LNCaP clone FGC (cell line): Measurements from ENCODE around the gene CIPC.

Source experiments
- DNase-seq: peaks from one replicate; pipeline ENCODE4 v3.0.0-alpha.2; 2011; ENCODE audit warnings: low read depth
- H3K4me3 ChIP-seq: 2 replicates; pipeline ENCODE4 v1.5.1; 2011; ENCODE audit warnings: mild to moderate bottlenecking, low read depth, low read length, control low read depth
- TF ChIP-seq, protein P1 (sequence below): IDR thresholded peaks from 2 replicates; pipeline ENCODE4 v1.5.1; 2012; ENCODE audit warnings: mild to moderate bottlenecking; ENCODE audit not compliant: control insufficient read depth, insufficient read depth; ENCODE audit errors: extremely low read depth

Gene CIPC

DNA sequence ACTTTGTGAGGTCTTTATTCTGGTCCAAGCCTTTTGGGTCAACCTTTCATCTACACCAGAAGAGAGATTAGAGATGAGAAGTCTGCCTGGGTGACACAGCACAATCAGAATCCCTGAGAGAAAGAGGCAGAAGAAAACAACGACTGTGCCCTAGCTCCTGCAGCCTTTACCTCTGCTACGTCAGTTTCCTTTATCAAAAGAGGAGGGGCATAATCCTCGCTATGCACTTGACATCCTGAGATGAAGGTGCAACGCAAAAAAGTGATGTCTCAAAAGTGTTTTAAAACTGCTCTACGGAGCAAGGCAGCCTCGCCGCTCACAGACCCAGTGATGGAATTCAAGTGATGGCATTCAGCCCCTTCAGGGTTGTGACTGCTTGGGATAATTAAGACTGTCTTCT is 21.8 kb downstream of the CIPC start:
- TF ChIP-seq, protein P1, sequence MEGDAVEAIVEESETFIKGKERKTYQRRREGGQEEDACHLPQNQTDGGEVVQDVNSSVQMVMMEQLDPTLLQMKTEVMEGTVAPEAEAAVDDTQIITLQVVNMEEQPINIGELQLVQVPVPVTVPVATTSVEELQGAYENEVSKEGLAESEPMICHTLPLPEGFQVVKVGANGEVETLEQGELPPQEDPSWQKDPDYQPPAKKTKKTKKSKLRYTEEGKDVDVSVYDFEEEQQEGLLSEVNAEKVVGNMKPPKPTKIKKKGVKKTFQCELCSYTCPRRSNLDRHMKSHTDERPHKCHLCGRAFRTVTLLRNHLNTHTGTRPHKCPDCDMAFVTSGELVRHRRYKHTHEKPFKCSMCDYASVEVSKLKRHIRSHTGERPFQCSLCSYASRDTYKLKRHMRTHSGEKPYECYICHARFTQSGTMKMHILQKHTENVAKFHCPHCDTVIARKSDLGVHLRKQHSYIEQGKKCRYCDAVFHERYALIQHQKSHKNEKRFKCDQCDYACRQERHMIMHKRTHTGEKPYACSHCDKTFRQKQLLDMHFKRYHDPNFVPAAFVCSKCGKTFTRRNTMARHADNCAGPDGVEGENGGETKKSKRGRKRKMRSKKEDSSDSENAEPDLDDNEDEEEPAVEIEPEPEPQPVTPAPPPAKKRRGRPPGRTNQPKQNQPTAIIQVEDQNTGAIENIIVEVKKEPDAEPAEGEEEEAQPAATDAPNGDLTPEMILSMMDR, result no peak
- H3K4me3 ChIP-seq, result no peak overlapping the region
- DNase-seq, result no peak

DNA sequence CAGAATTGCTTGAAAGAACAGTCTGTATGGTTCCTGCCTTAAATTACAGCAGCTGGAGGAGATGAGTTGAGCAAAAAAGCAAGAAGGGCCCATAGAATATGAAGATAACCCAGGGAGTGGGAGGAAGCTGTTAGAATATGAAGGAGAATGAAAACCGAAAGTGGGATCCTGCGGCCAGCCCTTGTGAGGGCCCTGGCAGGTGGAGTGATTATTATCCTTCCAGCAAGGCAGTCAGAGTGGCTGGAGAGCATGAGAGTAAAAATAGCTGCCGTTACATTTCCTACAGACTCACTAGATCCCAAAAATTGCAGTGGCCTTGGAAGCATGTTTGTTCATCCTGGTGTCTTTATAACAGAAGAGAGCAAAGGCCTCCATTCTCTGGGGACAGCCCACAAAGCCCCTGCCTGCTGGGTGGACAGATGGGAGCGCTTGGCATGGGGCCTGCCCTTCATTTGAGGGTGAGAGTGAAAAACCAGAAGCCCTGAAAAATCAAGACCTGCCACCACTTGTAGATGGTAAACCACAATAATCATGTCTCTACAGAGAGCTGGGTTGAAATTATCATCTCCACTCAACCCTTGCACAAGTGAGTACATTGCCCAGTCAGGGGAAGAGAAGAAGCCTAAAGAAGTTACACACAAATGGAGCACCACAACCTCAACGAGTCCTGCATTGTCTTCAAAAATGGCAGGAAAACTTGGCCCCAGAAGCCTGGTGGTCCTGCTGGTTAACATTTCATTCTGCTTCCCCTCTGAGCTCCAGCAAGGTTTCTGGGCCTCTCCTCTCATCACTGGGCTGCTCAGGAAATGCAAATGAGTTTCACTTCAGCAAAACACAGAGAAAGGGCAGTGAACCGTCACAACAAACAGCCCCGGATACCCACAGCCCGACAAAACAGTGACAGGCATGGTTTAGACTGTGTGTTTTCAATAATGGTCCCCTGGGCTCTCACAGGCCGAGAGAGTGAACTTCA is 23.0 kb downstream of the CIPC start:
- no peak overlapping the region for H3K4me3 ChIP-seq
- DNase-seq, result no peak
- TF ChIP-seq, protein P1, result no peak

DNA sequence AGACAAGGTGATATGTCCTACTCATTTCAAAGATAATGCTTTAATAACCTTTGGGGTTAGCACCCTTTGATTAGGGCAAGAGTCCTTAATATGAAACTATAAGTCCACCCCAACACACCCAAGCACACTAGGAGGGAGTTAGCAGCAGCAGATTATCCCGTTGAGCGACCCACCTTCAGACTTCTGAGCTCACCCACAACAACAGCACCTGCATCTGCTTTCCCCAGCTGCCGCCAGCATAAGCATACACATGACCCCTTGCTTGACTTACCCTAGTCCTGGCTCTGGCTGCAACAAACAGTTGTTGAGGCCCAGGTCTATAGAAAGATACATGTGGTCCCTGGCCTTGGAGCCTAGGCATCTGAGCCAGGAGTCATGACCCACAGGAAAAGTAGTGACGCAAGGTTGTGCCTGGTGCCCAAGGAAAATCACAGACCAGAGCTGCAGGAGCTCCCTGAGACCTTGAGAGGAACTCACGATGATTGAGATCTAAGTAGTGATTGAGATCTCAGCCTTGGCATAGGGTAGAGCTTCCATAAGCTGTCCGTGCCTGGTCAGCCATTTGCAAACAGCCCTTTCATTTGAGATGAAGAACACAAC is 24.6 kb downstream of the CIPC start:
- no peak for DNase-seq
- TF ChIP-seq, protein P1, result no peak
- H3K4me3 ChIP-seq, result no peak overlapping the region

DNA sequence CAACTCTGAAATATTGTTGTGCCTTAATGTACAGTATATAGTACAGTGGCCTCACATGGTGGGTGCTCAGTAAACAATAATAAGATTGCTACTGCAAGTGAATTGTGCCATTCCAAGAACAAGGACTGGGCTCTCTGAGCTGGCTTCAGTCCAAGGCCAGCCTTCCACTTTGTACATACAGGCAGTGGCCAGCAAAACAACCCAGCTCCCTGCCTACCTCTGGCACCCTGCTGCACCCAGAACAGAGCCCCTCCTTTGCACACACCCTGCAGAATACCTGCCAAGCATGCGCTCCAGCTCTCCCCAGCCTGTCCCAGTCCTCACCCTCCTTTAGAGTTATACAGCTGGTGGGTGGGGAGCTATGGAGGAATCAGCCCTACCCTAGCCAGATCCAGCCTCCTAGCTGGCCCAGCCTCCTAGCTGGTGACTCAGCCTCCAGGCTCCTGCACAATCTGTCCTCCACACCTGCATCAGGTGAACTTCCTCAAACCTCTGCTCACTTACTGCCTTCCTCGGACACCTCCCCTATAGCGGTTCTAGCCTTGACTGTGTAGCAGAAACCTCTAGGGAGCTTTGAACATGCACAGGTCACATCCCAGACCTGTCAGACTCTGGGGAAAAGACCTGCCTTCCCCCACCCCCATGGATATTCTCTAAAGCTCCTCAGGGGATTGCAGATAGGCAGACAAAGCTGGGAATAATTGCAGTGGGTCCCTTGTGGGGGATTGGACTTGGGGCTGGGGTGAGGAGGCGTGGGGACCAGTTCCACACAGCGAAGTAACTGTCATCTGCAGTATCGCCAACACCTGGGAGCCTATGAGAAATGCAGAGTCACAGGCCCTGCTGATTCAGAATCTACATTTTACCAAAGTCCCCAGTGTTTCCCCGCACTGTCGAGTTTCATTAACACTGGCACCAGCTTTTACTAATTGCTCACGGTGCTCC is 25.6 kb downstream of the CIPC start:
- TF ChIP-seq, protein P1, result no peak
- no peak overlapping the region for H3K4me3 ChIP-seq
- DNase-seq, result peak; percentile 77

DNA sequence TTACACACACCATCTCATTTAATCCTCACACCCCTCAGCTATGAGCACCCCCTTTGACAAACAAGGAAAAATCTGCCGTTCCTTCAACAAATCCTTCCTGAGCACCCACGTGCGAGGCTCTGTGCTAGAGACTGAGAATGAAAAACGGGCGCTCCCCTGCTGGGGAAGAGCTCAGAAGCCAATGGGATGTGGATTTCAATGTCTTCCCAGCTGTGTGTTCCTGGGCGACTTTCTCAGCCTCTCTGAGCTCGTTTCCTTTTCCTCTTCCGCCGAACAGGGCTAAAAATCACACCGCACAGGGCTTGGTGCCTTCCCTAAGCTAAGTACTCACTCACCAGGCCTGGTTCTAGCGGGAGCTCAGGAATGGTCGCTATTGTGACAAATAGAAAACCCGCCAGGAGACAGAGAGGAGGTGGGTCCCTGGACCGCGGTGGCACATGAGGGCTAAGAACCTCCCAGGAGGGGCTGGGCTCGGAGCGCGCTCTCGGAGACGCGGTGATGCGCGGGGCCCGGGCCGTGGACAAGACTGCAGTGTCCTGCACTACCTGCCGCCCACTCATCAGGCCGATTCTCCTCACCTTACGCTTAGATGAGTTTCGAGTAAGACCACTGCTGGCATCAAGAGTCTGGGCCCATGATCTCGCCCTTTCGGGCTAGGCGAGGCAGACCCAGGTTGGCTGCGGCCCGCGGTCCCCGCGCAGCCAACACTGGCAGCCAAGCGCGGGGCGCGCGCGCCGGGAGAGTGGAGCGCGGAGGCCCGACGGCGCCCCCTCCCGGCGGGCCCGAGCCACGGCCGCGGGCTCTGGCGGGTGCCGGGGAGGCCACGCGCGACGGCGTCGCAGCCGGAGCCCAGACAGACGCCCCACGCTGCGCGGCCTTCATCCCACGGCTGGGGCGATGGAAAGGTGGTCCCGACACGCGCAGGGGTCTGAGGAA is 26.6 kb downstream of the CIPC start:
- H3K4me3 ChIP-seq, result no peak overlapping the region
- no peak for DNase-seq
- TF ChIP-seq, protein P1, result no peak
